HUDEP-2 (cell line): ENCODE results near the gene ZNF682.
"Not testable (repeated sequence)": the region's sequence is repeated elsewhere in the genome, so short reads cannot be mapped to it uniquely, and the experiment has no call there.

Experiments used
- DNase-seq, 76 experiments: peaks; one replicate each; lab custom pipeline; 2025; ENCODE audit not compliant: unreplicated experiment in 76 of 76; lab: John Stamatoyannopoulos, UW

The ZNF682 gene

DNA sequence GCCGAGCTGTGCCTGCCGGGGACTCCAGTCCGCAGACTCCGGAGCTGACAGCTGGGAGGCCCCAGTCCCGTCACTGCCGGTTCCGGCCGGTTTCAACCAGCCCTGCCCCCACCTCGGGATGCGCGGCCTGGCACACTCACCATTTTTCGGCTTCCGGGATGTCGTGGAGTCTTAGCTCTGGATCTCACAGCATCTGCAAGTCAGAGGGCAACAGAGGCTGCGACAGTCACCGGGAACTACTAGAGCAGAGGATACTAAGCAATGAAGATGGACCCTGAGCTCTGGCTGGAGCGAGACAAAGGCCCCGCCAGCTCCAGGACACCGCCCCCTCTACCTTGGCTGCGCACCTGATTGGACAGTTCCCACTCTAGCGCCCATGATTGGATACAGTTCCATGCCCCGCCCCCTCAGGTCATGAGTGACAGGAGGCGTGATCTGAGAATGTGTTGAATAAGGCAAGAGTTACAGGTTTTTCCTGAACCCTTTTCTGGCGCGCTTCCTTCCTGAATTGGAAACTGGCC lies at the start of gene ZNF682:
Gene ZNF682 (minus strand): TSS at position 303 of the 521 bp plus-strand sequence. CDS start 160 bp downstream, at position 143.
- DNase-seq, result peak in 1 of 76 experiments; percentile 1

DNA sequence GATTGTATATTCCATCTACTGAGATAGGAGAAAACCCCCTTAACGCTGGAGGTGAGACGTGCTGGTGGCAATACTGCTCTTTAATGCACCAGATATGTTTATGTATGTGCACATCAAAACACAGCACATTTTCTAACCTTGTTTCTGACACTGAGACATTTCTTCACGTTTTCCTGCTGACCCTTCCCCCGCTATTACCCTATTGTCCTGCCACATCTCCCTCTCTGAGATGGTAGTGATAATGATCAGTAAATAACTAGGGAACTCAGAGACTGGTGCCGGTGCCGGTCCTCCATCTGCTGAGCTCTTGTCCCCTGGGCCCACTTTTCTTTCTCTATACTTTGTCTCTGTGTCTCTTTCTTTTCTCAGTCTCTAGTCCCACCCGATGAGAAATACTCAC lies 43.6 kb upstream of the ZNF682 start:
- not testable (repeated sequence) for DNase-seq

- not testable (repeated sequence) for DNase-seq
Observed at GRCh38 chr19:20082232-20082833, 43.0 kb upstream of the ZNF682 start.

- no peak for DNase-seq
Observed at GRCh38 chr19:20080656-20081055, 41.4 kb upstream of the ZNF682 start.

DNA sequence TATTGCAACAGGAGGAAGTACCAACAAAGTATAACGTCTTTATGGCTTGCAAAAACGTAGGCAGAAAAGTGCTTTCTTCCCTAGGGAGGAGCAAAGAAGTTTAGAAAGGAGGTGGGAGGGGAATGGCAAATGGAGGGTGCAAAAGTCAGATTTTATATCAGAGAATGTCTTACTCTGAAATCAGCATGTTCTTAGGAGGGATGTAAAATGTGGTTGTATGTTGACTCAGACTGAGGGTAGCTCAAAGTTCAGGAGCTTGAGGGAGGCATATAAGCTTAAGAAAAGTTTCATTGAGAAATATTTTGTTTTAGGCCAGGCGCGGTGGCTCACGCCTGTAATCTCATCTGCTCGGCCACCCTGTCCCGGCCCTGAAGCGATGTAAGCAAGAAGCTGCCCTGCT lies 40.2 kb upstream of the ZNF682 start:
- no peak for DNase-seq

DNA sequence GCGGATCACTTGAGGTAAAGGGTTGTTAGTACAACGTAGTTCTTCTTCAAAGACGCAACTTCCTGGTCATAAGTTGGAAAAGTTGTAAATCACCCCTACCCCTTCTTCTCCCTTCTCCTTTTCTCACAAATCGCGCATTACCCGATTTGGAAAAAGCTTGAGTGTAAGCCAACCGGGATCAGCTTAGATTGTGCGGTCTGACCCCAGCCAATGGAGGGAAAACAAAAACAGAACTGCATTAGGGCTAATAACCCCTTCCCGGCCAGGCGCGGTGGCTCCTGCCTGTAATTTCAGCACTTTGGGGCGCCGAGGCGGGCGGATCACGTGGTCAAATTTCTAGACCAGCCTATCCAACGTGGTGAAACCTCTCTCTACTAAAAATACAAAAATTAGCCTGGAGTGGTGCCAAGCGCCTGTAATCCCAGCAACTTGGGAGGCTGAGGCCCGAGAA lies 39.3 kb upstream of the ZNF682 start:
- no peak for DNase-seq

DNA sequence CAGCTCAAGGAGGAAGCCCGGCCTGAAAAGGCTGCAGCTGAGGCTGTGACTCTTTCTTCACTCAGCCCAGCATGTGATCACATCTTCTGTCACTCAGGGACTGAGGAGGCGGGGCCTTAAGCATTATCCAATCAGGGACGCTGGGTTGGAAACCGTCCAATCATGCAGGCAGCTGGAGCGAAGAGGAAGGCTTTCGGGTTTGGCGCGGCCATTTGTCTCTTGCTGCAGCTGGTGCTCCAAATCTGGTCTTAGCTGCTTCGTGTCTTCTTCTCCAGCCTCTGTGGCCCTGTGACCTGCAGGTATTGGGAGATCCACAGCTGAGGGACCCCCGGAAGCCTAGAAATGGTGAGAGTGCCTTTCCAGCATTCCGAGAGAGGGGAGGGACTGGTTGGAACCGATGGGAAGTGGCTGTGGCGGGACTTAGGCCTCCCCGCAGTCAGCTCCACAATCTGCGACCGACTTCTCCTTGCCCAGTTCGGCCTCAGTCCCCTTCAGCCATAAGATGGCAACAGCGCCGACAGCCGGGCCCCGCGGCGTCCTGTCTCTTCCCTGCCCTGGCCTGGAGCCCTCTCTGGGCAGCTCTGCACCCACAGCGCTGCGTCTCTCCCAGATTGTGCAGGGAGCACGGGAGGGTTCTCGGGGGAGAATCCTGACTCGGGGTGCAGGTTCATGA lies 38.6 kb upstream of the ZNF682 start, which contains the start of gene ZNF90:
Gene ZNF90 (plus strand): TSS at position 210 of the 673 bp plus-strand sequence. CDS start 133 bp downstream, at position 343.
- DNase-seq, result no peak

- no peak for DNase-seq
Observed at GRCh38 chr19:20072936-20073335, 33.6 kb upstream of the ZNF682 start.

GRCh38 chr19:20070691-20071090 lies 31.4 kb upstream of the ZNF682 start:
- no peak for DNase-seq

- DNase-seq, result not testable (repeated sequence)
Observed at GRCh38 chr19:20068559-20068958, 29.3 kb upstream of the ZNF682 start.

- no peak for DNase-seq
Observed at GRCh38 chr19:20067943-20068342, 28.6 kb upstream of the ZNF682 start.

DNA sequence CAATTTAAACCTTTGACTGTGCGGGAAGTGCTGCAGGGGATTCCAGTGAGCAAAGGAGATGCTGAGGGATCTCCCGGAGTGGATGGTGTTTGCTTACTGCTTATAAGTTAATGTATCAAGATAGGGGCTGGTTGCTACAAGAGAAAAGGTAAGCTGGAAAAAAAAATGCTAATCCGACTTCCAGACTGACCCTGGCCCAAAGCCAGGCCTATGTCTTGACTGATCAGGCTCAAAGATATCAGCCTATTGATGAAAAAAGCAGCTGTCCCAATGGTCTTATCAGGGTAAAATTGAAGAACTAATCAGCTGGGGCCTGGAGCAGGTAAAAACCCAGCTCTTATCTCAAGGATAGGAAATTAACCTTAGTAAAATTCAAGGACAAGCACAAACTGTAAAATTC lies 27.6 kb upstream of the ZNF682 start:
- no peak for DNase-seq

GRCh38 chr19:20060282-20060681 lies 21.0 kb upstream of the ZNF682 start:
- no peak for DNase-seq

DNA sequence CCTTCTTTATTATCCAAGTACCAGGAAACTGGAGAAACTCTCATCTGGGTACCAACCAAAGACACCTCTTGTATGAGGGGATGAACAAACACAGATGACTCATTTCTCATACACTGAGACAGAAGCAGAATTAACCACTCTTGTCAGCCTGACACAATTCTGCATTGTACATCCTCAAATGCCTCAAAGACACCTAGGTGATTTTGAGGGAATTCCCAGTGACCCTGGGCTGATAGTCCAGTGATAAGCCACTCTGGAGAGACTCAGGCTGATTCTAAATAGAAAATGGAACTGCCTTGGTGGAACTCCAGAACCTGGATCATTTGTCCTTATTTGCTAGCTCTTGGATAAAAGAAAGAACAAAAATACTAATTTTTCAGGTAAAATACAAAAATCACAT lies 19.4 kb upstream of the ZNF682 start:
- not testable (repeated sequence) for DNase-seq

DNA sequence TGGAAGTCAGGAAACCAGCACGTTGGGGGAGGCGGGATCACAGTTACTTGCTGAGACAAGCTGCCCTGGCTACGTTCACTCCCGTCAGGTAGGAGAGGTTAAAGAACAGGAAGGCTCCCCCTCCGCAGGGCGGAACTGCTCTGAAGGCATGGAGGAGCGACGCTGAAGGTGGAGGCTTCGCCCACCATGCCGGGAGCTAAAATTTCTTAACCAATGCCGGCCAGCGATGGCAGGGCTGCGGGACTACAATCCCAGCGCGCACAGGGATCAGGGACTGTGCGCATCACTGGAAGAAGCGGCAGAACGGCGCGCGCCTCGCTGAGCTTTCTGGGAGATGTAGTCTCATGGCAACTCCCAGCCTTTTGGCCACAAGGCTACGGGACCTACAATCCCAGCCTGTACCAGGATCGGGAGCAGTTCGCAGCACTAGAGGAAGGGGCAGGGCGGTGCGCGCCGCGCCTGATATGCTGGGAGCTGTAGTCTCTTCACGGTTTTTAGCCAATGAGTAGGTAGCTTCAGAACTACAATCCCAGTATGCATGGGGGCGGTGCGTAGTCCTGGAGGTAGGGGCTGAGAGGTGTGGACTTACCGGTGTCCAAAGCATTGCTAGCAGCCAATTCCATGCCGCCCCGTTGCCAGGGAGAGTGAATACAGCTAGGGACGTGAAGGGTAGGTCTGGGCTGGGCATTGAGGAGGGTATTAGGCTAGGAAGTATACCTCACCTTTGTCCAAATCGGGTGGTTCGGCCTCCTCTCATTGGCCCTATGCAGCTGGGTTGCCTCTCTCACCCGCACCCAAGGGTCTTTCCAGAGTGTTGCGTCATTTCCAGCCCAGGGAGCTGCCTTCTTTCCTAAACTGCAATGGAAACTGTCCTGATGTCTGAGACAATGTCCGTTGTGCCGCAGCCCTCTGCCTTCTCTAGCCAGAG lies 12.8 kb upstream of the ZNF682 start:
- DNase-seq, result no peak

DNA sequence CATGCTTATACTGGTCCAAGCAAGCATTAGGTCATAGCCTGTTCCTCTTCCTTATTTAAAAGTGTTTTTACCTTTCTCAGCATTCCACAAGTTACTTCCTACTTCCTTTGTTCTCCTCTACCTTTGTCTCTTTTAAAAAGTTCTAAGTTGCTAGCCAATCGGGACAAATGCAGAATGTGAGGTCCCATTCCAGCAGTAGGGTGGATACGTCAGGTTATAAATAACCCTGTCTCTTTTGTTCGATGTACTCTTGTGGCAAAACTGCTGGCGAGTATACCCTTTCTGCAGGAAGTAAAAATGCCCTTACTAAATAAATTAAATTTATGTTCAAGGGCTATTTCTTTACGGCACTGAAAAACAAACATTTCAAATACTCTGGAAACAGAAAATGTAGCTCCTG lies 6.4 kb upstream of the ZNF682 start:
- not testable (repeated sequence) for DNase-seq

DNA sequence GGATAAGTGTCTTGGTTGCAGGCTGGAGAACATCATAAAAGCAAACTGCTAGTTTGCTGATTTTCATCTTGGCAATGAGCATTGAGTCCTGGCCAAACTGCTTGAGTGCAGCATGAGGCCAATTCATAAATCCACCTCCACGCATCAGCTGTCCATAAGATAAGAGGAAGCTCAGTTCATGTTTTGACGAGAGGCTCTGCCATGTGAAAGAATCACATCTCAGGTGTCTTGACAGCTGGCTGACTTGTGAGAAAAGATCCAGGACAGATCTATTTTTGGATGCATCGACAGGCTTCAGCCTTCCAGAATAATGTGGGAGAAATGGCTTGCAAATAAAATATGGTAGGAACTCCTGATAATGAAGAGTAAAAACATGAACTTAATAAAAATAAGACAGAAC lies 5.4 kb upstream of the ZNF682 start:
- DNase-seq, result no peak

- DNase-seq, result no peak
Observed at GRCh38 chr19:20038358-20039202, 725 bp downstream of the ZNF682 start.

DNA sequence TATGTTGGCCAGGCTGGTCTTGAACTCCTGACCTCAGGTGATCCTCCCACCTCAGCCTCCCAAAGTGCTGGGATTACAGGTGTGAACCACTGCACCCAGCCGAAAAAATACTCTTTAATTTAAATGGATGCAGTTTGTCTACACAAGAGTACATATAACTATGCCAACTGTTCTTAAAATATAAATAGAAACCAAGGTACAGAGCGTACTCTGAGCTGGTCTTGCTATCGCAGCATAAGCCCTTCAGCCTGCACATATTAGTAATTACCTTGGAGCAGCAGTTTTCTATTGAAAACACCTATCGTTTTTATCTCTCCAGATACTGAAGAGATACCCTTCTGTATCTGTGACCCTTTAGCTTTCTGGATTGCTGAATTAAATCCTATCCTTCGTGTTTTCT lies 3.4 kb downstream of the ZNF682 start:
- DNase-seq, result no peak

DNA sequence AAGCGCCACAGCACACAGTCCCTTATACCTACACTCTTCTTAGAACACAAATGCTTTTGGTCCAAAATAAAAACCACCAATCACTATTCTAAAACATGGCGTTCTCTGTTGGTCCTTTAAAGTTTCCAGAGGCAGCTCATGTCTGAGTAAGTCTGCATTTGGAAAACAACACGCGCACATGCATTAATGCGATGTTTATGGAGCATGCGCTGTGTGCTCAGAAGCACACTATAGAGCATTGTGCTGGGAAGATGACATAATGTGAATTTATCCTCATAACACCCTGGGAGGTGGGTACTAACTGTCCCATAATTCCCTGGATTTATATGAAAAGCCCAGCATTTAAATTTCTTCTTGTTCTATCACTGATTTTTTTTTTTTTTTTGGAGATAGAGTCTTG lies 10.7 kb downstream of the ZNF682 start:
- no peak for DNase-seq
